K562 (cell line): Measurements from ENCODE around the gene SLPI. TPM values are rescaled to one million over a fixed set of nuclear protein-coding genes. Genes with fewer than 3 reads are reported as not detected.

Source experiments
- FOS ChIP-seq: IDR thresholded peaks from 3 replicates; pipeline ENCODE4 v1.6.1; 2011; ENCODE audit not compliant: insufficient read length; ENCODE audit errors: extremely low read depth
- KAT8 ChIP-seq: fragments of 450-650 bp; IDR thresholded peaks from 2 replicates; pipeline ENCODE4 v1.6.1; 2016; ENCODE audit warnings: low read depth, mild to moderate bottlenecking
- MYC ChIP-seq, 2 experiments: fragments of 250-450 bp in 1 of 2; sonication (Bioruptor Pico) in 1 of 2; IDR thresholded peaks; 2 replicates each; pipeline versions ENCODE4 v1.5.1 to v1.6.1; 2012 to 2021; ENCODE audit warnings: low read depth in 2 of 2, borderline replicate concordance in 1 of 2, improper control_type of control experiment in 1 of 2, low read length in 1 of 2, mild to moderate bottlenecking in 1 of 2, moderate library complexity in 1 of 2
- THAP12 ChIP-seq: fragments of 250-450 bp; sonication (Bioruptor Pico); IDR thresholded peaks from 2 replicates; pipeline ENCODE4 v1.9.0; 2021; ENCODE audit warnings: mild to moderate bottlenecking, inconsistent platforms
- TRIM24 ChIP-seq, 2 experiments: fragments of 450-650 bp; IDR thresholded peaks; 2 replicates each; pipeline ENCODE4 v1.6.1; 2016
- polyA plus RNA-seq, 8 experiments: library from polyadenylated mRNA; depleted of rRNA in 4 of 8; stranded (reverse) in 5 of 8; unstranded in 3 of 8; fragments of >200 nt; fragmentation: Nextera tagmentation in 2 of 8; fragmentation: Illumina TruSeq in 1 of 8; extraction: Ambion mirVana in 2 of 8; extraction: Trizol in 1 of 8; gene quantifications; 2 replicates each; pipeline versions ENCODE4 v1.2.1 to v1.2.3, GENCODE V29; 2011 to 2014; ENCODE audit warnings: inconsistent platforms in 1 of 8, missing spikeins in 1 of 8
- total RNA-seq, 7 experiments: library from RNA; depleted of rRNA in 6 of 7; stranded (reverse); fragments of >200 nt in 6 of 7; fragmentation: Illumina TruSeq in 2 of 7; extraction: Trizol in 2 of 7; gene quantifications; 2 replicates each; pipeline versions ENCODE4 v1.2.1 to v1.2.3, GENCODE V29; 2011 to 2021; ENCODE audit warnings: low replicate concordance in 1 of 7
- TF ChIP-seq, protein P1 (sequence below): sonication (generic); formaldehyde crosslinking; IDR thresholded peaks from 2 replicates; pipeline ENCODE4 v1.8.0; 2022; ENCODE audit warnings: mild to moderate bottlenecking, missing genetic modification reagents

The SLPI gene
- total and polyA plus RNA-seq, 9 of the 15 experiments (the other 6 are each of a cell fraction or from before 2014, with no cell fraction given): 0.78 TPM; not detected in 8

GRCh38 chr20:45206725-45207124, 47.6 kb downstream of the SLPI start, which contains the start of gene SEMG1 (continued):
- TF ChIP-seq MYC (IDR thresholded peaks at IDR 0.05; ENCODE audit: low read depth, low read length) (no peak), MYC (CRISPR knock-in tag; IDR thresholded peaks at IDR 0.05; ENCODE audit: borderline replicate concordance, low read depth) (no peak), KAT8 (no peak), TRIM24 (IDR thresholded peaks at IDR 0.05) (no peak), THAP12 (CRISPR knock-in tag) (no peak), FOS (no peak)
- TF ChIP-seq, protein P1, sequence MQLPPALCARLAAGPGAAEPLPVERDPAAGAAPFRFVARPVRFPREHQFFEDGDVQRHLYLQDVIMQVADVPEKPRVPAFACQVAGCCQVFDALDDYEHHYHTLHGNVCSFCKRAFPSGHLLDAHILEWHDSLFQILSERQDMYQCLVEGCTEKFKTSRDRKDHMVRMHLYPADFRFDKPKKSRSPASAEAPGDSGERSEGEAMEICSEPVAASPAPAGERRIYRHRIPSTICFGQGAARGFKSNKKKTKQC (CRISPR knock-in tag): no peak

Other genes starting within 250 kb of the SLPI start
Only the 7 nearest of the 14 such genes appear.
- not detected in 2 replicates for gene PI3, start 79.7 kb downstream of the SLPI start, total RNA-seq (2014; rRNA removed)
- gene PI3, start 79.7 kb downstream of the SLPI start, total RNA-seq (2014; rRNA removed; fragmentation: Illumina TruSeq; extraction: Trizol): not detected in 2 replicates
- gene PI3, start 79.7 kb downstream of the SLPI start, total RNA-seq (2015; rRNA removed; fragmentation: Illumina TruSeq; extraction: Trizol): not detected in 2 replicates
- gene PI3, start 79.7 kb downstream of the SLPI start, total RNA-seq (2021): not detected in 2 replicates
- not detected in 2 replicates for gene PI3, start 79.7 kb downstream of the SLPI start, polyA plus RNA-seq (2011; rRNA removed)
- gene PI3, start 79.7 kb downstream of the SLPI start, polyA plus RNA-seq (2014; fragmentation: Illumina TruSeq; extraction: Trizol): not detected in 2 replicates
- not detected for gene PI3, start 79.7 kb downstream of the SLPI start, polyA plus RNA-seq (2014; fragmentation: Nextera tagmentation; extraction: Ambion mirVana)
- not detected in 2 replicates for gene PI3, start 79.7 kb downstream of the SLPI start, polyA plus RNA-seq (2014; rRNA removed)
- not detected in 2 replicates for gene SEMG1, start 47.5 kb downstream of the SLPI start, total RNA-seq (2014; rRNA removed)
- gene SEMG1, start 47.5 kb downstream of the SLPI start, total RNA-seq (2014; rRNA removed; fragmentation: Illumina TruSeq; extraction: Trizol): not detected in 2 replicates
- not detected in 2 replicates for gene SEMG1, start 47.5 kb downstream of the SLPI start, total RNA-seq (2015; rRNA removed; fragmentation: Illumina TruSeq; extraction: Trizol)
- not detected in 2 replicates for gene SEMG1, start 47.5 kb downstream of the SLPI start, total RNA-seq (2021)
- not detected in 2 replicates for gene SEMG1, start 47.5 kb downstream of the SLPI start, polyA plus RNA-seq (2011; rRNA removed)
- not detected in 2 replicates for gene SEMG1, start 47.5 kb downstream of the SLPI start, polyA plus RNA-seq (2014; fragmentation: Illumina TruSeq; extraction: Trizol)
- gene SEMG1, start 47.5 kb downstream of the SLPI start, polyA plus RNA-seq (2014; fragmentation: Nextera tagmentation; extraction: Ambion mirVana): not detected
- gene SEMG1, start 47.5 kb downstream of the SLPI start, polyA plus RNA-seq (2014; rRNA removed): not detected in 2 replicates
- gene SEMG2, start 33.2 kb downstream of the SLPI start, total RNA-seq (2014; rRNA removed): not detected in 2 replicates
- gene SEMG2, start 33.2 kb downstream of the SLPI start, total RNA-seq (2014; rRNA removed; fragmentation: Illumina TruSeq; extraction: Trizol): not detected in 2 replicates
- not detected in 2 replicates for gene SEMG2, start 33.2 kb downstream of the SLPI start, total RNA-seq (2015; rRNA removed; fragmentation: Illumina TruSeq; extraction: Trizol)
- gene SEMG2, start 33.2 kb downstream of the SLPI start, total RNA-seq (2021): not detected in 2 replicates
- gene SEMG2, start 33.2 kb downstream of the SLPI start, polyA plus RNA-seq (2011; rRNA removed): not detected in 2 replicates
- not detected in 2 replicates for gene SEMG2, start 33.2 kb downstream of the SLPI start, polyA plus RNA-seq (2014; fragmentation: Illumina TruSeq; extraction: Trizol)
- not detected for gene SEMG2, start 33.2 kb downstream of the SLPI start, polyA plus RNA-seq (2014; fragmentation: Nextera tagmentation; extraction: Ambion mirVana)
- not detected in 2 replicates for gene SEMG2, start 33.2 kb downstream of the SLPI start, polyA plus RNA-seq (2014; rRNA removed)
- gene RBPJL, start 52.3 kb upstream of the SLPI start, total RNA-seq (2014; rRNA removed): not detected in 2 replicates
- gene RBPJL, start 52.3 kb upstream of the SLPI start, total RNA-seq (2014; rRNA removed; fragmentation: Illumina TruSeq; extraction: Trizol): not detected in 2 replicates
- not detected in 2 replicates for gene RBPJL, start 52.3 kb upstream of the SLPI start, total RNA-seq (2015; rRNA removed; fragmentation: Illumina TruSeq; extraction: Trizol)
- not detected in 2 replicates for gene RBPJL, start 52.3 kb upstream of the SLPI start, total RNA-seq (2021)
- gene RBPJL, start 52.3 kb upstream of the SLPI start, polyA plus RNA-seq (2011; rRNA removed): not detected in 2 replicates
- not detected in 2 replicates for gene RBPJL, start 52.3 kb upstream of the SLPI start, polyA plus RNA-seq (2014; fragmentation: Illumina TruSeq; extraction: Trizol)
- gene RBPJL, start 52.3 kb upstream of the SLPI start, polyA plus RNA-seq (2014; fragmentation: Nextera tagmentation; extraction: Ambion mirVana): not detected
- not detected in 2 replicates for gene RBPJL, start 52.3 kb upstream of the SLPI start, polyA plus RNA-seq (2014; rRNA removed)
- gene MATN4, start 53.7 kb upstream of the SLPI start, total RNA-seq (2014; rRNA removed): 0.09 and 0.24 TPM in 2 replicates
- gene MATN4, start 53.7 kb upstream of the SLPI start, total RNA-seq (2014; rRNA removed; fragmentation: Illumina TruSeq; extraction: Trizol): not detected in 2 replicates
- gene MATN4, start 53.7 kb upstream of the SLPI start, total RNA-seq (2015; rRNA removed; fragmentation: Illumina TruSeq; extraction: Trizol): not detected in 2 replicates
- 0.13 TPM in 1 of 2 replicates, not detected in the other for gene MATN4, start 53.7 kb upstream of the SLPI start, total RNA-seq (2021)
- gene MATN4, start 53.7 kb upstream of the SLPI start, polyA plus RNA-seq (2011; rRNA removed): not detected in 2 replicates
- not detected in 2 replicates for gene MATN4, start 53.7 kb upstream of the SLPI start, polyA plus RNA-seq (2014; fragmentation: Illumina TruSeq; extraction: Trizol)
- gene MATN4, start 53.7 kb upstream of the SLPI start, polyA plus RNA-seq (2014; fragmentation: Nextera tagmentation; extraction: Ambion mirVana): not detected
- 0.20 TPM in 1 of 2 replicates, not detected in the other for gene MATN4, start 53.7 kb upstream of the SLPI start, polyA plus RNA-seq (2014; rRNA removed)
- gene SDC4, start 93.9 kb upstream of the SLPI start, total RNA-seq (2014; rRNA removed): 6.0 and 6.9 TPM in 2 replicates
- 6.3 and 7.5 TPM in 2 replicates for gene SDC4, start 93.9 kb upstream of the SLPI start, total RNA-seq (2014; rRNA removed; fragmentation: Illumina TruSeq; extraction: Trizol)
- 8.9 and 9.7 TPM in 2 replicates for gene SDC4, start 93.9 kb upstream of the SLPI start, total RNA-seq (2015; rRNA removed; fragmentation: Illumina TruSeq; extraction: Trizol)
- gene SDC4, start 93.9 kb upstream of the SLPI start, total RNA-seq (2021): 8.7 and 10.7 TPM in 2 replicates
- gene SDC4, start 93.9 kb upstream of the SLPI start, polyA plus RNA-seq (2011; rRNA removed): 4.7 and 5.3 TPM in 2 replicates
- gene SDC4, start 93.9 kb upstream of the SLPI start, polyA plus RNA-seq (2014; fragmentation: Illumina TruSeq; extraction: Trizol): 7.8 and 8.4 TPM in 2 replicates
- gene SDC4, start 93.9 kb upstream of the SLPI start, polyA plus RNA-seq (2014; fragmentation: Nextera tagmentation; extraction: Ambion mirVana): 1 to 10 TPM; 2.1 to 4.2 TPM
- gene SDC4, start 93.9 kb upstream of the SLPI start, polyA plus RNA-seq (2014; rRNA removed): 6.4 and 6.7 TPM in 2 replicates
- gene SYS1, start 108.6 kb upstream of the SLPI start, total RNA-seq (2014; rRNA removed): 11.1 and 17.5 TPM in 2 replicates
- 14.3 and 15.3 TPM in 2 replicates for gene SYS1, start 108.6 kb upstream of the SLPI start, total RNA-seq (2014; rRNA removed; fragmentation: Illumina TruSeq; extraction: Trizol)
- gene SYS1, start 108.6 kb upstream of the SLPI start, total RNA-seq (2015; rRNA removed; fragmentation: Illumina TruSeq; extraction: Trizol): 16.4 and 17.5 TPM in 2 replicates
- 20.4 and 23.9 TPM in 2 replicates for gene SYS1, start 108.6 kb upstream of the SLPI start, total RNA-seq (2021)
- 18.2 and 20.2 TPM in 2 replicates for gene SYS1, start 108.6 kb upstream of the SLPI start, polyA plus RNA-seq (2011; rRNA removed)
- 14.6 and 15.7 TPM in 2 replicates for gene SYS1, start 108.6 kb upstream of the SLPI start, polyA plus RNA-seq (2014; fragmentation: Illumina TruSeq; extraction: Trizol)
- 10 to 100 TPM; 16.4 to 25.2 TPM for gene SYS1, start 108.6 kb upstream of the SLPI start, polyA plus RNA-seq (2014; fragmentation: Nextera tagmentation; extraction: Ambion mirVana)
- gene SYS1, start 108.6 kb upstream of the SLPI start, polyA plus RNA-seq (2014; rRNA removed): 20.4 and 23.1 TPM in 2 replicates